GM20431 (cell line): ENCODE measurements around the gene WDR73.
"Not testable (repeated sequence)": the region's sequence is repeated elsewhere in the genome, so short reads cannot be mapped to it uniquely, and the experiment has no call there.

Source experiments
- in situ Hi-C: fragments of 300-500 bp; cut with MseI, MboI; formaldehyde crosslinking; loops from one replicate; pipeline ENCODE4 v1.15.0; 2020; ENCODE audit warnings: low sequenced_read_pairs; ENCODE audit not compliant: unreplicated experiment

Gene WDR73

DNA sequence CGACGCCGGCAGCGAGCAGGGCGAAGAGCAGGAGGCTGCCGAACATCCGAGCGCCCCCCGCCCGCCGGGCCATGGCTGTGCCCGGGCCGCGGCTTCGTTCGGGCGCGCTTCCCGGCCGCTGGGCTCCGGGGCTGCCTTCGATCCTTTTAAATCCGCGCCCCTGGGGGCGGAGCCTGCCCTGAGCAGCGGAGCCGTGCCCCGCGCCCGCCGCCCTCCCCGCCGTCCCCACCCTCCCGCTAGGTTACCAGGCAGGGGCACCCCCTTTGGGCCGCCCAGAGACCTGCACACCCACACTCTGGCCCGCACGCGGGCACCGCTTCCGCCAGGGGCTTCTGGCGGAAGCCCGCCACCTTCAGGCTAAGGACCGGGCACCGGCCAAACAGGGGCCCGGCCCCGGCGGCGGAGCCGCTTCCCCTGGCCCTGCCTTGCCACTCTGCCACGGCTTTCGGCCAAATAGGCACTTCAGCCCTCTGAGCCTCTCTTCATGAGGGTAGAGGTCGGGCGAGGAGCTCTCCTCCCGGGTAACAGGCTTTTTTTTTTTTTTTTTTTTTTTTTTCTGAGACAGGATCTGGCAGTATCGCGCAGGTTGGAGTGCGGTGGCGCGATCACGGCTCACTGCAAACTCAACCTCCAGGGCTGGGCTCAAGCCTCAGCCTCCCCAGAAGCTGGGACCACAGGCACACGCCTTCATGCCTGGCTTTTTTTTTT lies 4.2 kb upstream of the WDR73 start, which contains the start of gene NMB:
Gene NMB (minus strand): TSS at position 120 of the 708 bp plus-strand sequence. CDS start 47 bp downstream, at position 73.
- in situ Hi-C loops: no loop called here

DNA sequence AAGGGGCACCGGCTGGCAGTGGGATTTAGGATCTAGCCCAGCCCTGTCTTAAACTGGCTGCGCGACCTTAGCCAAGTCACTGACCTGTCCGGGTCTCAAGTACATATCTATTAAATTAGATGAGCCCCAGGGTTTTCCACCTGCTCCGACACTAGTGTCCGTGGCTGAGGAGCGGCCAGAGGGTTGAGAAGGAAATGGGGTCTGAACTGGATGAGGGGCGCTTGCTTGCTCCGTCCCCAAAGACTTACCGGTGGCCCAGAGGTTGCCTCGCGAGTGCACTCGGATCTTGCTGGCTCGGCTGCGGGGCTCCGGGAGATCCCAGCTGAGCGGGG lies 3.6 kb upstream of the WDR73 start:
- in situ Hi-C loops: no loop called here

DNA sequence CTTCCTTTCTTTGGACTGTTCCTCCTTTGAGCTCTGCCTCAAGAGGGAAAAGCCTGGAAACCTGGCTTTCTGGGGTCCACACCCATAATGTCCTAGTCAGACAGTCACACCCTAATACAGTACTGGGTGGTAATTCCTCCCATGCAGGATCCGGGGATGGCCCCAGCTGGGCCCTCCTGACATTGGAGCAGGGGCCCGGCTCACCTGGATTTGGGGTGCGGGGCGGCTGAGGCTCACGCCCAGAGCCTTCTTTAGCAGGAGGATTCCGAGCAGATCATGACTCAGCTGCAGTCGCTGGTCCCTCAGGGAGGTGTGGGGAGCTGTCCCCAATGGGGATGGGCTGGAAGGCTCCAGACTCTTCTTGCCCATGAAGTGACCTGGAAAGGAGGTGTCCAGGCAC lies 2.9 kb upstream of the WDR73 start:
- in situ Hi-C loops: no loop called here

DNA sequence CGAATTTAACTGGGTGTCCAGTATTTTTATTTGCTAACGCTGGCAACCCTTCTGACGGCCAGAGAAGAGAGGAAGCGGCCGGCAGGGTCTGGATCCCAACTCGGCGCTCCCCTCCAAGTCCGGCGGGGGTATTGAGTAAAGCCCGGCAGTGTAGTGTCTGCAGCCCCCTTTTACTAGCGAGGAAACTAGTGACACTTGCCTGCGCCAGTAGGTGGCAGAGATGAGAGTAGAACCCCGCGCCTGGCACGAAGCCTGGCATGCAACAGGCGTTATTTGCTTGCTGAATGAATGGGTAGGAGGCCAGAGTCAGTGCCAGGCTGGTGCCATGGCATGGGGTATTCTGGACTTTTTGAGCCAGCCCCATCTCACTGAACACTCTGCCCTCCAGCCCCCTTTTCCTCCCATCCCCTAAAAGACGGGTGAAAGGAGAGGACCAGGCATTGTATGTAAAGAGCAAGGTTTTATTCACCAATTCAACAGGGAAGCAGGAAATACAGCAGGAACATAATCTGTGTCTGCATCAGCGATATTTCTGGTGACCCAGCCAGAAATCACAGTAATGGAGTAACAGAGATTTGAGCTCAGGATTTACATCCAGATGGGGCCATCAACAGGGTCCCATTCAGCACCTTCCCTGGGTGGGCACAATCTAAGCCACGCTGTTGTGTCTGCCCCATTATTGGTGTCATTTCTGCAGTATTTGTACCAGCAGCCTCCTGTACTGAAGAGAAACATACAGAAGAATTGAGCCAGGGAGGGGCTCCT lies 788 bp upstream of the WDR73 start:
- in situ Hi-C loops: no loop called here

DNA sequence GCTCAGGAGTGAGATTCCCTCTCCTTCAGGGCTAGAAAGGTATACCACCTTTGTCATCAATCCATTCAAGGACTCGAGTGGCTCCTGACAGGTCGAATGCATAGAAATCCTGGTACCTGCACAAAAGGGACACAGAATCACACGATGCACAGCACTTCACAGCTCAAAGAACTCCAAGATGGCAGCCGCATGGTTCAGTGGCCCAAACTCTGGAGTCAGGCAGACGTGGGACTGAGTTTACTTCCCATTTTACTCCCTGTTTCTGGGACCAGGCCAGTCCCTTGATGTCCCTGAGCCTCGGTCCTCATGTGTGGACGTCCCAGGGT lies 536 bp downstream of the WDR73 start:
- in situ Hi-C loops: no loop called here

DNA sequence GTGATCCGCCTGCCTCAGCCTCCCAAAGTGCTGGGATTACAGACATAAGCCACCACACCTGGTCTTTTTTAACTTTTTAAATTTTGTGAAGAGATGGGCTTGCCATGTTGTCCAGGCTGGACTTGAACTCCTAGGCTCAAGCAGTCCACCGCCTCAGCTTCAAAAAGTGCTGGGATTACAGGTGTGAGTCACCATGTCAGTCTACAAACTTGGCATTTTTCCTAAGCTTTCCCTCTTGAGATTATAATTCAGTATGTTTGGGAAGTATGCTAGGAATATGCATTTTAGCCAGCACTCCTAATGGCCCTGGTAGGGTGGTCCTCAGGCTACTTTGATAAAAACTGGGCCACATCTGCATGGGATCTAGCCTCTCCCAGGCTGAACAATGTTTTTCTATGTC lies 4.4 kb downstream of the WDR73 start:
- in situ Hi-C loops: no loop called here

DNA sequence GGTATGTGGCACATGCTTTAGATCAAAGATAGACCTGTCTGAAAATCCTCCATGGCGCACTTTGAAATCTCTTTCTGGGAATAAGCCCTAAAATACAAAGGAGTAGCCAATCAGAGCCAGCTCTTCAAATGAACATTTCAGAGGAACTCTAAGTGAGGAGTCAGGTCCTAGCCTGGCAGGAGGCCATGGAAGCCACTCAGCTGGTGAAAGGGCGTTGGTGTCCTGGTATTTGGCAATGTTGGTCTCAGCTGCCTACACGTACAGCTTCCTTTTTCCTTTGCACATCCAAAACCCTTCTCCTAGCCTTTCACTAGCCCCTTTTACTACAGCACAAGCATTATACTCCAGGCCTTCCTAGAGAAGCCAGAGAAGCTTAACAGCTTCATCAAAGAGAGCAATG lies 5.5 kb downstream of the WDR73 start:
- in situ Hi-C loops: no loop called here

DNA sequence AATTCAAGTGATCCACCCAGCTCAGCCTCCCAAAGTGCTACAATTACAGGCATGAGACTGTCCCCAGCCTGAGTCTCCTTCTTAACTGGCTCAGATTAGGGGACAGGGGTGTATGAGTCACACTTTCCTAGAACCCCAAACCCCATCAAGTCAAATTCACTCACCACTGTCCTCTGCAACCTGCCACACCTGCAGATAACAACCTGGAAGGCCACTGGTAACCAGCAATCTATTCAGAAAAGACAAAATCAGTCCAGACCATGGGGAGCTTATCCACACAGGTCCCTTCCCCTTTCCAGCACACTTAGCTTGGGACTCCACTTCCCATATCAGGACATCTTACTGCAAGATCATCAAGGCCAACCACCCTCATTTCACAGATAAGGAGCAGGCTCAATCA lies 6.4 kb downstream of the WDR73 start:
- in situ Hi-C loops: no loop called here

DNA sequence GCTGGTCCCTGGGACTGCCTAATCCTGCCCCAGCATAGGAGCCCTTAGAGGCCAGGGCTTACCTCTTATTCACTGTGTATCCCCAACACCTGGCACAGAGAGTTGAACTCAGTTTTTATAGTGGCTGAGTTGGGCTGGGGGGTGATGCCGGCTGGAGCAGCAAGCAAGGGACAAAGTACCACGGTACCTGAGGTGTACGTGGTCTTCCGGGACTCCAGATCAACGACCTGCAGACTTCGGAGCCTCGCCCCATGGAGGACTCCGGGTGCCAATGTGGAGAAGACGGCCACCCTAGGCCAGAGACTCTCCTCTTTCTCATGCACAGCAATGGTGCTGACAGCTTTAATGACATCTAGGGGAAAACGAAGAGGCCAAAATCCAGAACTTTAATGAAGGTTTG lies 8.1 kb downstream of the WDR73 start:
- in situ Hi-C loops: no loop called here

DNA sequence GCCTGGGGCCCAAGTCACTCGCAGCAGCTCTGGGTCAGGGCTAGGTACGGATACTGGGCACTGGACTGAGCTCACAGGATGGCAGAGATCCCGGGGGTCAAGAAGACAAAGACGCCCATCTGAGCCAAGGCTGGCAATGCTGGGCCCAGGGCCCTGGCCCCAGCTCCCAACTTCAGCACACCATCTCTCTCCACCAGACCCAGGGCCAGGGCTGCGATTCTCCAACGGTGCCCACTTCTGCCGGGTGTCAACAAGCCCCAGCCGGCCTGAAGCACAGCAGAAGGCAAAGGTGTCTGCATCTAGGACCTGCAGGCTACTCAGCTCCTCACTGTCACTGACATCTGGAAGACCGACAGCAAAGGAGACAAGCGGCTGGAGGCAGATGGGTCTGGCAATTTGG lies 8.6 kb downstream of the WDR73 start:
- in situ Hi-C loops: no loop called here

DNA sequence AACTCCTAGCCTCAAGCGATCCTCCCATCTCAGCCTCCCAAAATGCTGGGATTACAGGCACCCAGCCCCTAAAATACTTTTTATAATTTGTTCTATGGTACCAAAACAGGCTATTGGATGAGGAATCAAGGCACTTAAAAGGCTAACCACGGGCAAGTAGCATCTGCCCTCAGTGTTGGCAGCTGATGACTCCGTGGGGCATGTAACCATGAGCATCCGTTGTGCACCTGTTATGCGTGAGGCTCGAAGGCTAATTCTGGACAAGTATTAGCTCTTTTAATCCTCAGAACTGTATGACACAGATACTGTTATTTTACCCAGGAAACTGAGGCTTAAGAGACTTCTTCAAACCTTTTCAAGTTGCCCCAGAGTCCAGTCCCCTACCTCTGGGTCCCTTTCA lies 10.2 kb downstream of the WDR73 start:
- in situ Hi-C loops: no loop called here

DNA sequence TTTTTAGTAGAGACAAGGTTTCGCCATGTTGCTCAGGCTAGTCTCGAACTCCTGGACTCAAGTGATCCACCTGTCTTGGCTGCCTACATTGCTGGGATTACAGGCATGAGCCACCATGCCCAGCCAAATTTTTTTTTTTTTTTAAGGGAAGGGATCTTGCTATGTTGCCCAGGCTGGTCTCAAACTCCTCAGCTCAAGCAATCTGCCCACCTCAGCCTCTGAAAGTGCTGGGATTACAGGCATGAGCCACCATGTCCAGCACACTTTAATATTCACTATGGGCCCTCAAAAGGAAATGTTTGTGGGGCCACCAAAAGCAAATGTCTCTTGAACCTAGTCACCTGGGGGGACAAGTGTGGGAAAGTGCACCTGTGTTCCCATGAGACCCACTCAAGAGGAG lies 11.4 kb downstream of the WDR73 start:
- in situ Hi-C loops: not testable (repeated sequence)

DNA sequence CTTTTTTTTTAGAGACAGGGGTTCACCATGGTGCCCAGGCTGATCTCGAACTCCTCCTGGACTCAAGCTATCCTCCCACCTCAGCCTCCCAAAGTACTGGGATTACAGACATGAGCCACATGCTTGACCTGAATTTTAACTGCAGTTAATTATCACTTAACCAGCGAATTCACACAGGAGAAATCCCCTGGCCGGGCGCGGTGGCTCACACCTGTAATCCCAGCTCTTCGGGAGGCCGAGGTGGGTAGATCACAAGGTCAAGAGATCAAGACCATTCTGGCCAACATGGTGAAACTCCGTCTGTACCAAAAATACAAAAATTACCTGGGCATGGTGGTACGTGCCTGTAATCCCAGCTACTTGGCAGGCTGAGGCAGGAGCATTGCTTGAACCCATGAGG lies 12.2 kb downstream of the WDR73 start:
- in situ Hi-C loops: not testable (repeated sequence)

DNA sequence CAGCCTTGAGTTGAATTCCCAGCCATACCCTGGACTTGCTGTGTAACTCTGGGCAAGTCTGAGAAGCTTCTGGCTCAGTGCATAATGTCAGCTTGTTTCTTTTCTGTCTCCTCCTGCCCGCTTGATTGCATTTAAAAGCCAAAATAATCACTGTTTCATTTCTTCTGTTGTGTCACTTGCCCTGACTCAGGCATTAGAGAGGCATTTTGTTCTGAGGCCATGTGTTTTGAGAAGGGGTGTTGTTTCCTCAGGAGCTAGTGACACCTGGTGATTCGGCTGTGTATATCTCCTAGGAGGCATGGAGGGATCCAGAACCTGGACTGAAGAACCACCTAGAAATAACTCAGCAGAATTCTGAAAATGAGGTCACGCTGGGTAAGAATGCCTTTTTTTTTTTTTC lies 16.0 kb downstream of the WDR73 start:
- in situ Hi-C loops: no loop called here

DNA sequence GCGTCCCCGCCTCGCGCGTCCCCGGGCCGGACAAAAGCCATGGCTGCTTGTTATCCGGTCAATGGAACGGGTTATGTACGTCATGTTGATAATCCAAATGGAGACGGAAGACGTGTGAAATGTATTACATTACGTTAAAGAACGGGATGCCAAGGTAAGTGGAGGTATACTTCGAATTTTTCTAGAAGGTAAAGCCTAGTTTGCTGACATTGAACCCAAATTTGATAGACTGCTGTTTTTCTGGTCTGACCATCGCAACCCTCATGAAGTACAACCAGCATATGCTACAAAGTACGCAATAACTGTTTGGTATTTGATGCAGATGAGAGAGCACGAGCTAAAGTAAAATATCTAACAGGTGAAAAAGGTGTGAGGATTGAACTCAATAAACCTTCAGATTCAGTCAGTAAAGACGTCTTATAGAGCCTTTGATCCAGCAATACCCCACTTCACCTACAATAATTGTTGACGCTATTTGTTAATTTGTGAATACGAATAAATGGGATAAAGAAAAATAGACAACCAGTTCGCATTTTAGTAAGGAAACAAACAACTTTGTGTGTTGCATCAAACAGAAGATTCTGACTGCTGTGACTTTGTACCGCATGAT lies 19.8 kb downstream of the WDR73 start:
- in situ Hi-C loops: no loop called here

DNA sequence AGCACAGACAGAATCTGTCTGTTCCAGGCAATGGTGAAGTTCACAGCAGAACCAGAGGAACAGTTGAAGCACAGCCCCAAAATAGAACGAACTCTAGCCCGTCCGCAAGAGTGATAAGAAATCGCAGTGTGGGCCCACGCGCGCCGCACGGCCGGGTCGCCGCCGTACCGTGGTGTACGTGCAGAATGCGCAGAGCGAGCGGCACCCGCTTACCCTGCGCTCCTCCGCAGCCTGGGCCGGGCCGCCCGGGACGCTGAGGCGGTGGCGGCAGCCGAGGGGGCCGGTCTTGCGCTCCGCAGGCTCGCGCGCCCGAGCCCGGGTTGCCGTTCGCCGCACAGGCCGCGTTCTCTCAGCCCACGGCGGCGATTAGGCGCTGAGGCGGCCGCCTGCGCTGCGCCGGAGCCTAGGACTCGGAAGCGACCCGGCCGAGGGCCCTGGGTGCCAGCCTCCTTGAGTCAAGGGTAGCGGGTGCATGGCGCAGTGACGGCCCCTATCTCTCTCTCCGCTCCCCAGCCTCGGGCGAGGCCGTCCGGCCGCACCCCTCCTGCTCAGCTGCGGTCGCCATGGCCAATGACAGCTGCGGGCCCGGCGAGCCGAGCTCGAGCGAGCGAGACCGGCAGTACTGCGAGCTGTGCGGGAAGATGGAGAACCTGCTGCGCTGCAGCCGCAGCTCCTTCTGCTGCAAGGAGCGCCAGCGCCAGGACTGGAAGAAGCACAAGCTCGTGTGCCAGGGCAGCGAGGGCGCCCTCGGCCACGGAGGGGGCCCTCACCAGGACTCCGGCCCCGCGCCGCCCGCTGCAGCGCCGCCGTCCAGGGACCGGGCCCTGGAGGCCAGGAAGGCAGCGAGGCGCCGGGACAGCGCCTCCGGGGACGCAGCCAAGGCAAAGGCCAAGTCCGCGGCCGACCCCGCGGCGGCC lies 20.5 kb downstream of the WDR73 start:
- in situ Hi-C loops: no loop called here

DNA sequence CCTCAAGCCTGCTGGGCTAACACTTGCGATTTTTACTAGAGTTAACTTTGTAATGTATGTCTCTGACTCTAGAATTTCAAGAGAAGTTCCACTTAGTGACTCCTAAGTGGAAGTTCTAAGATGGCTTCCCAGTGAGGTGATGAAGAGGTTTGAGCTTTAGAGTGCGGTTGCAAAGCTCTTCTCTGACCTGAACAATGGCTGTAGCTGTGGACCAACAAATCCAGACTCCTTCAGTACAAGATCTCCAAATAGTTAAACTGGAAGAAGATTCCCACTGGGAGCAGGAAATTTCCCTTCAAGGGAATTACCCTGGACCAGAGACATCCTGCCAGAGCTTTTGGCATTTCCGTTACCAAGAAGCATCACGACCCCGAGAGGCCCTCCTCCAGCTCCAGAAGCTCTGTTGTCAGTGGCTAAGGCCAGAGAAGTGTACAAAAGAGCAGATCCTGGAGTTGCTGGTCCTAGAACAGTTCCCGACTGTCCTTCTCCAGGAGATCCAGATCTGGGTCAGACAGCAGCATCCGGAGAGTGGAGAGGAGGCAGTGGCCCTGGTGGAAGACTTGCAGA lies 22.3 kb downstream of the WDR73 start:
- in situ Hi-C loops: no loop called here

DNA sequence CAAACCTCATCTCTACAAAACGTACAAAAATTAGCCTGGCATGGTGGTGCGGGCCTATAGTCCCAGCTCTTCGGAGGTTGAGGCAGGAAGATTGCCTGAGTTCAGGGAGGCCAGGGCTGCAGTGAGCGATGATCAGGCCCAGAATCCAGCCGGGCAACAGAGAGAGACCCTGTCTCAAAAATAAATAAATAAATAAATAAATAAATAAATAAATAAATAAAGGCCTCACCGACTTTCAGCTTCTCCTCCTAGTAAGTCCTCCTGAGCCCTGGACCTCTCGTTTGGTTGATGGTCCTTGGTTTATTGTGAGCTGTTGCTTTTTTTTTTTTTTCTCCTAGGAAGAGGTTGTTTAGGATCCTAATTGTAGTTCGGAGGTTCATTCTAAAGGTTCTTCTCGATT lies 25.1 kb downstream of the WDR73 start:
- in situ Hi-C loops: no loop called here

DNA sequence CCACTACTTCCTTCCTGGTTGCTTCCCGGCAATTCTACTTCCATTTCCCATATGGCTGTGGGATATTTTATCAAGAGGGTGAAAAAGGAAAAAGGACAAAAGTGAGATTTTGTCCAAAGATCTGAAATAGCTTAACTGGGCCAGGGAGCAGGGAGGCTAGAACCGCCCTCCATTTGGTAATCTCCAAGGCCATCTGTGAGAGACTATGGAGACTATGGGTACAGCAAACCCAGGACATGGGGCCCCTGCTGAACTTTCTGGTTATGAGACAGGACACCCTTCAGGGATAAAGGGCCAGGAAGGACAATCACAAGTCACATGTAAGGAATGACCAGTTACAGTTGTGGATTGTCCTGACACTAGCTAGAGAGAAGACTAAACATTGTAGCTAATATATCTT lies 29.0 kb downstream of the WDR73 start:
- in situ Hi-C loops: no loop called here

DNA sequence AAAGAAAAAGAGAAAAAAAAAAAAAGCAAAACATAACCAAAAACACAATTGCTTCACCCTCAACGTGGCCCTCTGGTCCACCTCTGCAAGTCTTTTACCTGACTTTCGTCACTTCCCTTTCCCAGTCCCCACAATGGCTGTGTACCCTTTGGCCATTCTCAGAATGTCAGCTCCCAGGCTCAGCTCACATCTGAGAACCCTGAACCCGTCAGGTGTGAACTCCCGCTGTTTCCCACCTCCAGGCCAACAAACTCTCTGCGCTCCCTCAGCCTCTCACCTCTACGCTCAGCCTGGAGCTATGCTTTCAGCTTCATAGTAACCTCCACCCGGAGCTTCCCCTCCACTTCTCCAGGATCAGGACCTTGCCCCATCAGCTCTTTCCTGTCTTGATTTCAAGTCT lies 29.7 kb downstream of the WDR73 start:
- in situ Hi-C loops: no loop called here
